ENCODE data around the gene TPK1.
"Not testable (repeated sequence)": the region's sequence is repeated elsewhere in the genome, so short reads cannot be mapped to it uniquely, and the experiment has no call there.

Gene TPK1

GRCh38 chr7:144821067-144821466 lies 14.8 kb downstream of the TPK1 start:
- peak in 1 of 2 experiments; percentile 22 for DNase-seq

DNA sequence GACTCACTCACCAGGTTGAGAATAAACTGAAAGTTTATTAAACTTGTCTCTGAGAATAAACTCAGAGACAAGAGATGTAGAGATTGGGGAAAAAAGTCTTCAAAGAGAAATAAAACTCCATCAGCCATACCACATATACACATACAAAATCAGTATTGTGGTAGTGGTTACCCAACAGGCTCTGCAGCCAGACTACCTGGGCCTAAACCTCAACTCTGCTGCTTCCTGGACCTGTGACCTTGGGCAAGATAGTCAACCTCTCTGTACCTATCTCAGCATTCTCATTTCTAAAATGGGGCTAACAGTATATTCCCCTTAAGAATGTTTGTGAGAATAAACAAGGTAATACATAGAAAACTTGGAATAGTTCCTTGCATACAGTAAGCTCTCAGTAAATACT lies 15.3 kb downstream of the TPK1 start:
- DNase-seq = no peak

DNA sequence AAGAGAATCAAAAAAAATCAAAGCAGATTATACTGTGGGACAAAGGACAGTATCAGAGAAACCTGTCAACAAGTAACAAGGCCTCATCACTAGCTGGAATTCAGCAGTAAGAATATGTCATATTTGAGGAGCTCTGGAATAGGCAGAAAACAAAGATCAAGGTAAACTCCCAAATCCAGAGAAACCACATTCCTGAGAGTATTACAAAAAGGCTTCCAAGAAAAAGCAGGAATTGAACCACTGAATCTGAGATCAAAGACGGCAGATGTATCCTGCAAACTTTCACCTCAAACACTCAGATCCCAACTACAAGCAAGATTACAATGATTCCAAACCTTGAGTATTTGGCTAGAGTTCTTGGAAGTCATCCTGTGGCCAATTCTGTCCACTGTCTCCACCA lies 16.3 kb downstream of the TPK1 start:
- no peak for DNase-seq

DNA sequence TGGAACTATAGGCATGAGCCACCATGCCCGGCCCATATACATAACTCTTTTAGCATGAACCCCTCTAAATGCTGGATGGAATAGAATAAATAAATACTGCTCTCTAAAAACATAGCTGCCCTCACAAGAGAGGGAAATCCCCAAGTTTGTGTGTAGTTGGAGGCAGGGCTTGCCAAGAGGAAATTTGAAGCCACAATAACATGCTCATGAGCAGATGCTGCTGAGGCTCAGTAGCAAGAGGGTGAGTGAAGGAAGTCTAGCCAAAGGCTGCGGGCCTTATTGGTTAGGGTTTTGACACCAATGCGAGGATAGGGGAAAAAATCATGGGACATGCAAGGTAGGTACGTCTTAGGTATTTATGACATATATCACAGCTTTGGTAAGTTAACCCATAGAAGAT lies 17.3 kb downstream of the TPK1 start:
- peak in 1 of 2 experiments; percentile 54 for DNase-seq

- DNase-seq = no peak
Measured at GRCh38 chr7:144817001-144817400, 18.9 kb downstream of the TPK1 start.

DNA sequence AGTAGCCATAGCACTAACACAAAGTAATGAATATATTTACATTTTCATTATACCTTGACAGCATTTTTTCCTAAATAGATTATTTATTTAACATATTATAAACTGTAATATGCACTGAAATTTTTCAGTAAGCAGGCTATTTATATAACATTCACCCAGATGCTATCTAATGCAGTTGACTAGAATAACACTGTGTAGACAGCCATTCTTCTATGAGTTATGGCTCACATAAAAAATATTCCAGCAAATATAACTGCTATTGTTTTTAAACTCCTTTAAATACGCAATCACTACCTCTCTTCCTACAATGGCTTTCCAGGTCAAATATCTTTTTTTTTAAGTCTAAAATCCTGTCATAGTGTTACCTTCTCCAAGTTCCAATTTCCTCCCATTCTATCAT lies 21.6 kb downstream of the TPK1 start:
- no peak for DNase-seq

DNA sequence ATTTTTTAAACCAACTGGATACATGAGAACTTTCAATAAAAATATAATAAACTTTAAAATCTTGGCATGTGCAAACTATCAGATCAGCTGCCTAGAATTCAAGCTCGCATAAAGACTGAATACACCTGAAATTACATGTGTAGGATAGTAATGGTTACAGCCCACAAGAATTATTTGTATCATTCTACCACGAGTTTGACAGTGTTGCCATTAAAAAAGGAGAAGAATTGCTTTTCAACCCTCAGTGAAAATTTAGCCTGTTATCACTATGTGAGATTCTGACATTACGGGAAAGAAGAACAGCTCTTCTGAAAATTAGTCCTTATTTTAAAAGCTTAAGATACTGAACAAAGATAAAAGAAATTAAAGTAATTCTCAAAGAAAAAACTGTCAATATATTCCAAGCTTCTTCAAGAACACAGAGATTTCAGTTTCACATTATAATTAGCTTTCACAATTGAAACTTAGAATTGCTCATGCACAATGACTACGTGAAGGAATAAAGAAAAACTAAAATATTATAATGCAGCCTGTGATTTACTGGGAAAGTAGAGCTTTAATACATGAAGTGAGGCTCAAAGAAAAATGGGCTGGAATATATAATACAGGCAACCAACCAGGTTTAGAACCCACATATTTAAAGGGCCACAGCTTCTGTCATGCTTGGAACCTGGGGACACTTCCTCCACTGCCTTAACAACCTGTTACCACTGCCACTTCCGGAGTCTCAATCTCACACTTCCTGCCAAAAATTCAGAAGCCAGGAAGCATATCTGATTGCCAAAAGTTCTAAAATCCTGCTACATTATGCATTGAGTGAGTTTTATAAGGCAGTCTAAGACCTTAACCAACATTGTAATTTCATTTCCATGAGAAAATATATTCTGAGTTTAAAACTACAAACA lies 23.2 kb downstream of the TPK1 start:
- DNase-seq = peak in 1 of 2 experiments; percentile 41

DNA sequence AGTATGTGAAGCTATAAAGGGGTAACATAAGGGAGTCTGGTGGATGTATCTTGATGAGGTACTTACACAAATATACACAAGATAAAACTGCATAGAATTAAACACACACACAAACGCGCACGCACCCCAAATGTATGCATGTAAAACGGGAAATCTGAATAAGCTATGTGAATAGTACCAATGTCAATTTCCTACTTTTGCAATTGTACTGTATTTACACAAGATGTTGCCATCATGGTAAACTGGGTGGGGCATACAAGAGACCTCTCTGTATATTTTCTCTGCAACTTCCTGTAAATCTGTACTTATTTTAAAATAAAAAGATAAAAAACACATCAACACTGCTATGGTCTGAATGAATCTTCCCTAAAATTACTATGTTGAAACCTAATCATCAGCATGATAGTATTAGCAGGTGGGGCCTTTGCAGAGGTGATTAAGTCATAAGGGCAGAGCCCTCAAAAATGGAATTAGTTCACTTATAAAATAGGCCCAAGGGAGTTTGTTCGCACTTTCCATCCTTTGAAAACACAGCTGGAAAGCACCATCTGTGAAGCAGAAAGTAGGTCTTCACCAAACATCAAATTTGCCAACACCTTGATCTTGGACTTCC lies 30.1 kb downstream of the TPK1 start:
- no peak for DNase-seq

DNA sequence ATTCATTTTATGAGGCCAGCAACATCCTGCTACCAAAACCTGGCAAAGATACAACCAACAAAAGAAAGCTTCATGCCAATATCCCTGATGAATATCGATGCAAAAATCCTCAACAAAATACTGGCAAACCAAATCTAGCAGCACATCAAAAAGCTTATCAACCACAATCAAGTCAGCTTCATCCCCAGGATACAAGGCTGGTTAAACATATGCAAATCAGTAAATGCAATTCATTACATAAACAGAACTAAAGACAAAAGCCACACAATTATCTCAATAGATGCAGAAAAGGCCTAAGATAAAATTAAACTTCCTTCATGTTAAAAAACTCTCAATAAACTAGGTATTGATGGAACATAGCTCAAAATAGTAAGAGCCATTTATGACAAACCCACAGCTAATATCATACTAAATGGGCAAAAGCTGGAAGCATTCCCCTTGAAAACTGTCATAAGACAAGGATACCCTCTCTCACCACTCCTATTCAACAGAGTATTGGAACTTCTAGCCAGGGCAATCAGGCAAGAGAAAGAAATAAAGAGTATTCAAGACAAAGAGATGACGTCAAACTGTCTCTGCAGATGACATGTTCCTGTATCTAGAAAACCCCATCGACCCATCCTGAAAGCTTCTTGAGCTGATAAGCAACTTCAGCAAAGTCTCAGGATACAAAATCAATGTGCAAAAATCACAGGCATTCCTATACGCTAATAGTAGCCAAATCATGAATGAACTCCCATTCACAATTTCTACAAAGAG lies 35.0 kb downstream of the TPK1 start:
- not testable (repeated sequence) for DNase-seq

DNA sequence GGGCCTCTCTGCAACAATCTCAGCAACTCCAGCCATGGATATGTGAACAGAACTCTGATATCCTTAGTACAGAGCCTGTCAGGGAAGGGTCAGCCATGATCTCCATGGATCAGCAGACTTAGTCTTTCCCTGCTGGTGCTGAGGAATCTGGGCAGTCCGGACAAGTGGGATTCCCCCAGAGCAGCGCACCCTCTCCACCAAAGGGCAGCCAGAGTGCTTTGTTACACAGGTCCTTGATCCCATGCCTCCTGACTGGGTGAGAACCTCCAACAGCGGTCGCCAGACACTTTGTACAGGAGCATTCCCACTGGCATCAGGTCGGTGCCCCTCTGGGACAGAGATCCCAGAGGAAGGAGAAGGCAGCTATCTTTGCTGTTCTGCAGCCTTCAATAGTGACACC lies 38.9 kb downstream of the TPK1 start:
- no peak for DNase-seq

GRCh38 chr7:144792050-144792449 lies 43.8 kb downstream of the TPK1 start:
- DNase-seq = no peak

- no peak for DNase-seq
Measured at GRCh38 chr7:144791488-144791887, 44.4 kb downstream of the TPK1 start.

- no peak for DNase-seq
Measured at GRCh38 chr7:144787127-144787526, 48.7 kb downstream of the TPK1 start.

- no peak for DNase-seq
Measured at GRCh38 chr7:144786522-144786921, 49.3 kb downstream of the TPK1 start.

GRCh38 chr7:144786079-144786478 lies 49.8 kb downstream of the TPK1 start:
- no peak for DNase-seq

DNA sequence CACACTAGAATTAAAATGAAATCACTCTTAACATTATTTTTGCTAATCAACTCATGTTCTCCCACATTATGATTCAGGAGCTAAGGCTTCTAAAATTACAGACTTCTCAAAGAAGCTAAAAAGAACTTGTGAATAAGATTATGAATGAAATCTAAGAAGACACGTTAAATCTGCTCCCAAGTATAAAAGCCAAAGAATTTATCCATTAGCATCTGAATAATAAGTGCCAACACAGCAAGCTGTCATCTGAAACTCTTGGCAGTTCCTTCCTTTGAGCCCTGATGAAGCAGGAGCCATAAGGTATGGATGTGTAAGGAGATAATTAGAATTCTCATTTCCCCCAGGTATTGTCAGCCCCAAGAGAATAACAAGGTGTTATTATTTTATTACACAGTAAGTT lies 50.3 kb downstream of the TPK1 start:
- DNase-seq = no peak

DNA sequence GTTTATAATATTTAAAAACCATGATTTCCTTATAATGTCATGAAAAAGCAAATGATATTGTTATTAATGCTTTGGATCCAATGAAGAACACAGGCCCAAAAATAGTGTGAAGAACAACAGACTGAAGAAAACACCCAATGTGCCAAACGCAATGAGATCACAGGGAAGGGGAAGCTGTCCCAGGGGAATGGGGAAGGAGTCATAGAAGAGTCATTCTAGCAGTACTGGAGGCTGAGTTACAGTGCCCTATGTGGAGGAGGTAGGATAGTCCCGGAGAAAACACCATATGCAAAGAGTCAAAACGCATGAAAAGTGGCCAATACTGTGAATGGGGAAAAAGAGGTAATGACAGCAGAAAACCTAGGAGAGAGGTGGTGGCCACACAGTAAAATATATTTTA lies 50.9 kb downstream of the TPK1 start:
- no peak for DNase-seq

DNA sequence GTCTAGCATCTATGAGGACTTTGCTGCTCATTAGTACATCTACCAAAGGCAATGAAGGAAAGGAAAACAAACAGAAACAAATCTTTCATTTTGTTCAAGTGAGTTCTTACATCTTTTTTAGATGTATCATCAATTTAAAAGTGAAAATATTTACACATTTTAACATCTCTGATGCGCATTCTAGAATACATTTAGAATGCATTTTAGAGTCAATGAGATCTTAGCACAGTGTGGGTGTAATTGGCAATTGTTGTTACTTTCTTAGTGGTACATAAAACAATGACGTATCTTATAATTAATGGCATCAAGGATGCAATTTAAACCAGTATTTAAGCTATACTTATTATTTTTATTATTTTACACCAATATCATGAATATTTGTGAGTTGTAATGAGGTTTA lies 51.4 kb downstream of the TPK1 start:
- DNase-seq = no peak

DNA sequence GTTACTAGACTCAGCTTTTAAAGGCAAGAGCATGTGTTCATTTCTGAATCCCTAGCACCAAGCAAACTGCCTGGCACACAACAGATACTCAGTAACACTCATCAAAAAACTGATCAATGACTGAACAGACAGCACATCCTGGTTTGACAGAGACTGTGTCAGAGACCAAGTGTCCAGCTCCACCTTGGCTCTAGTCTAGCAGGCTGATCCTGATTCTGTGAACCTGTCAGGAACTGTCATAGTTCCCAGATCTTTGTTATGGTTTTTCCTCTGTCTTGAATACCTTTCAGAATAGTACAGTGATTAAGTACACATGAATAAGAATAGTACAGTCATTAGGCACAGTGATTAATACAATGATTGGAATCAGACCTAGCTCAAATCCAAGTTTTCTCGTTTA lies 53.0 kb downstream of the TPK1 start:
- no peak for DNase-seq

- no peak for DNase-seq
Measured at GRCh38 chr7:144780071-144780608, 55.7 kb downstream of the TPK1 start.

DNA sequence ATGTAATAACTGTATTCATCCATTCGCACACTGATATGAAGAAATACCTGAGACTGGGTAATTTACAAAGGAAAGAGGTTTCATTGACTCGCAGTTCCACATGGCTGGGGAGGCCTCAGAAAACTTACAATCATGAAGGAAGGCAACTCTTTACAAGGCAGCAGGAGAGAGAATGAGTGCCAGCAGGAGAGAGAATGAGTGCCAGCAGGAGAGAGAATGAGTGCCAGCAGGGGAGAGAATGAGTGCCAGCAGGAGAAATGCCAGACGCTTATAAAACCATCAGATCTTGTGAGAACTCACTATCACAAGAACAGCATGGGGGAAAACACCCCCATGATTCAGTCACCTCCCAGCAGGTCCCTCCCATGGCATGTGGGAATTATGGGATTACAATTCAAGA lies 58.0 kb downstream of the TPK1 start:
- DNase-seq = not testable (repeated sequence)

GRCh38 chr7:144777005-144777839 lies 58.6 kb downstream of the TPK1 start:
- DNase-seq = no peak

DNA sequence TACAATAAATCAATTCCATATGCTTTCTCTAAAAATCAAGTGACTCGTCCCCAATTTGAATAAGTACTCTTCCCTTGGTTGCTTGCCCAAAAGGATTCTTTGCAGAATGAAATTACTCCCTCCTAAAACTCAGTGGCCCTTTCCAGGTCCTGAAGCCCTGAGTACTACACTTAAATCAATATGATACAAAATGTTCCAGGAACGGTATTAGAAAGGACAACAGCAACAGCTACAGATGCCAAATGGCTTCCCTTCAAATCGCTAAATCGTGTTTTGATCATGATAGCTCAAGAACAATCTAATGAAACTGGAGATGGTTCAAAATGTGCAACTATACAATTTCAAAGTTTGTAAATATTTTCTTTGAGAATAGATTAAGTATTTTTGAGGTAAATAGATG lies 59.4 kb downstream of the TPK1 start:
- no peak for DNase-seq

Data from stimulated activated CD4-positive, alpha-beta T cell treated with anti-CD3 and anti-CD28 coated beads, Interleukin-4, amount 100 ng/mL, for 4 hours (primary cell).